HL-60 (cell line): ENCODE data around the gene RUNX1.

Experiments used
- DNase-seq, 2 experiments: peaks; one replicate each; pipeline ENCODE4 v3.0.0-alpha.2; 2010 to 2020; ENCODE audit warnings: low read depth in 1 of 2, low spot score in 1 of 2
- H3K27ac ChIP-seq: fragments of 250-450 bp; sonication (Bioruptor Pico); replicated peaks from 2 replicates; pipeline ENCODE4 v1.5.1; 2020; ENCODE audit warnings: mild to moderate bottlenecking, moderate library complexity
- H3K27me3 ChIP-seq: fragments of 250-450 bp; sonication (Bioruptor Pico); 2 replicates; pipeline ENCODE4 v1.5.1; 2021; ENCODE audit warnings: mild to moderate bottlenecking, moderate library complexity; ENCODE audit not compliant: insufficient read depth, poor library complexity, severe bottlenecking
- H3K4me3 ChIP-seq: replicated peaks from 2 replicates; pipeline ENCODE4 v1.5.1; 2011; ENCODE audit warnings: mild to moderate bottlenecking, control low read depth, low read length; ENCODE audit not compliant: insufficient read depth
- GABPA ChIP-seq: IDR thresholded peaks from 2 replicates; pipeline ENCODE4 v1.6.1; 2012; ENCODE audit warnings: low read depth
- POLR2AphosphoS5 ChIP-seq: IDR thresholded peaks from 2 replicates; pipeline ENCODE4 v1.6.1; 2012; ENCODE audit warnings: low read depth
- SPI1 ChIP-seq: IDR thresholded peaks from 2 replicates; pipeline ENCODE4 v1.6.1; 2012; ENCODE audit warnings: low read depth, mild to moderate bottlenecking, borderline replicate concordance
- TF ChIP-seq, protein P1 (sequence below): IDR thresholded peaks from one replicate; pipeline ENCODE4 v1.5.1; 2011; ENCODE audit warnings: low read length, control low read depth, inconsistent platforms; ENCODE audit not compliant: insufficient read depth
- TF ChIP-seq, protein P2 (sequence below): IDR thresholded peaks from 2 replicates; pipeline ENCODE4 v1.6.1; 2012; ENCODE audit warnings: low read depth; ENCODE audit not compliant: insufficient replicate concordance

RUNX1 gene

DNA sequence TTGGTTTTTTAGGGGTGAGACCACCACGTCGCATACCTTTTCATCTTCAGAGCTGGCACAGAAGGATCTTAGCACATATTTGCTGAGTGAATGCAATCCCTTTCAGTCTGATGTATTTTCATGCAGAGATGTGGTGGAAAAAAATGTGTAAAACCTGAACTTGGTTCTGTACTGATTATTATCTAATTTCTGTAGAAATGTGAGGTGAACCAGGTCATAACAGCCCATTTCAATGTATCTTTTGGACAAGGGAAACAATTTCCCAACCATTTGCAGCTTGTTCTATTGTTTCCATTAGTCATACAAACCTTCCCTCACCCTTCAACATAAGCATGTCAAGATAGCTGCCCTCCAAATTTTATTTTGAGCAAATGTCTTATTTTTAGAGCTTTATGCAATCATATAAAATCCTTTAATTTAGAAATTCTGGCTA lies 46.8 kb upstream of the RUNX1 start:
- H3K27ac ChIP-seq: no peak overlapping the region
- H3K27me3 ChIP-seq: no peaks in the 10 kb centered on the region
- no peak overlapping the region for H3K4me3 ChIP-seq
- no peak for DNase-seq
- TF ChIP-seq GABPA: no peak
- no peak for TF ChIP-seq POLR2AphosphoS5
- TF ChIP-seq, protein P1, sequence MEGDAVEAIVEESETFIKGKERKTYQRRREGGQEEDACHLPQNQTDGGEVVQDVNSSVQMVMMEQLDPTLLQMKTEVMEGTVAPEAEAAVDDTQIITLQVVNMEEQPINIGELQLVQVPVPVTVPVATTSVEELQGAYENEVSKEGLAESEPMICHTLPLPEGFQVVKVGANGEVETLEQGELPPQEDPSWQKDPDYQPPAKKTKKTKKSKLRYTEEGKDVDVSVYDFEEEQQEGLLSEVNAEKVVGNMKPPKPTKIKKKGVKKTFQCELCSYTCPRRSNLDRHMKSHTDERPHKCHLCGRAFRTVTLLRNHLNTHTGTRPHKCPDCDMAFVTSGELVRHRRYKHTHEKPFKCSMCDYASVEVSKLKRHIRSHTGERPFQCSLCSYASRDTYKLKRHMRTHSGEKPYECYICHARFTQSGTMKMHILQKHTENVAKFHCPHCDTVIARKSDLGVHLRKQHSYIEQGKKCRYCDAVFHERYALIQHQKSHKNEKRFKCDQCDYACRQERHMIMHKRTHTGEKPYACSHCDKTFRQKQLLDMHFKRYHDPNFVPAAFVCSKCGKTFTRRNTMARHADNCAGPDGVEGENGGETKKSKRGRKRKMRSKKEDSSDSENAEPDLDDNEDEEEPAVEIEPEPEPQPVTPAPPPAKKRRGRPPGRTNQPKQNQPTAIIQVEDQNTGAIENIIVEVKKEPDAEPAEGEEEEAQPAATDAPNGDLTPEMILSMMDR: no peak
- TF ChIP-seq, protein P2, sequence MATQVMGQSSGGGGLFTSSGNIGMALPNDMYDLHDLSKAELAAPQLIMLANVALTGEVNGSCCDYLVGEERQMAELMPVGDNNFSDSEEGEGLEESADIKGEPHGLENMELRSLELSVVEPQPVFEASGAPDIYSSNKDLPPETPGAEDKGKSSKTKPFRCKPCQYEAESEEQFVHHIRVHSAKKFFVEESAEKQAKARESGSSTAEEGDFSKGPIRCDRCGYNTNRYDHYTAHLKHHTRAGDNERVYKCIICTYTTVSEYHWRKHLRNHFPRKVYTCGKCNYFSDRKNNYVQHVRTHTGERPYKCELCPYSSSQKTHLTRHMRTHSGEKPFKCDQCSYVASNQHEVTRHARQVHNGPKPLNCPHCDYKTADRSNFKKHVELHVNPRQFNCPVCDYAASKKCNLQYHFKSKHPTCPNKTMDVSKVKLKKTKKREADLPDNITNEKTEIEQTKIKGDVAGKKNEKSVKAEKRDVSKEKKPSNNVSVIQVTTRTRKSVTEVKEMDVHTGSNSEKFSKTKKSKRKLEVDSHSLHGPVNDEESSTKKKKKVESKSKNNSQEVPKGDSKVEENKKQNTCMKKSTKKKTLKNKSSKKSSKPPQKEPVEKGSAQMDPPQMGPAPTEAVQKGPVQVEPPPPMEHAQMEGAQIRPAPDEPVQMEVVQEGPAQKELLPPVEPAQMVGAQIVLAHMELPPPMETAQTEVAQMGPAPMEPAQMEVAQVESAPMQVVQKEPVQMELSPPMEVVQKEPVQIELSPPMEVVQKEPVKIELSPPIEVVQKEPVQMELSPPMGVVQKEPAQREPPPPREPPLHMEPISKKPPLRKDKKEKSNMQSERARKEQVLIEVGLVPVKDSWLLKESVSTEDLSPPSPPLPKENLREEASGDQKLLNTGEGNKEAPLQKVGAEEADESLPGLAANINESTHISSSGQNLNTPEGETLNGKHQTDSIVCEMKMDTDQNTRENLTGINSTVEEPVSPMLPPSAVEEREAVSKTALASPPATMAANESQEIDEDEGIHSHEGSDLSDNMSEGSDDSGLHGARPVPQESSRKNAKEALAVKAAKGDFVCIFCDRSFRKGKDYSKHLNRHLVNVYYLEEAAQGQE: no peak
- no peak for TF ChIP-seq SPI1

DNA sequence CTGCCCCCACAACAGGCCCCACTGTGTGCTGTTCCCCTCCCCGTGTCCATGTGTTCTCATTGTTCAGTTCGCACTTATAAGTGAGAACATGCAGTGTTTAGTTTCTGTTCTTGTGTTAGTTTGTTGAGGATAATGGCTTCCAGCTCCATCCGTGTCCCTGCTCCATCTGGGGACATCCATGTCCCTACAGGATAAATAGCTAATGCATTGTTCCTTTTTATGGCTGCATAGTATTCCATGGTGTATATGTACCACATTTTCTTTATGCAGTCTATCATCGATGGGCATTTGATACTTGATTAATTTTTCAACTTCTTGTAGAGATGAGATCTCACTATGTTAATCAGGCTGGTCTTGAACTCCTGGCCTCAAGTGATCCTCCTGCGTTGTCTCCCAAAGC lies 44.4 kb upstream of the RUNX1 start:
- DNase-seq: no peak
- no peak overlapping the region for H3K27ac ChIP-seq
- TF ChIP-seq, protein P1: no peak
- TF ChIP-seq, protein P2: no peak
- TF ChIP-seq SPI1: no peak
- no peak for TF ChIP-seq GABPA

DNA sequence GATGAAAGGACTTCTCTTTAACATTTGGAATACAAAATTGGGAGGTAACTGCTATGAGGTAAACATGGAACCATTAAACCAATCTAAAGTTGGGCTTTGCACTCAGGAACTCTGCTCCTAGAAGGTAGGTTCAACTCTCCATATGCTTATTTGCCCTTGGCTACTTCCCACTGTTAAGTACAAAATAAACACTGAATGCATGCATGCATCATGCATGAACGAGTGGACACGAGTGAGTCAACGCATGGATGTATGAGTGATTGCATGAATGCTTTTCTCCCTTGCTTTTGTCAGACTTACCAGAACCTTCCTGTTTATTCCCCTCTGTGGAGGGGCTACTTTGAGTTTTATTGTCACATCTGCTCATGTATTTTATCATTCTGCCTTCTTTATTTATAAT lies 42.4 kb upstream of the RUNX1 start:
- no peak overlapping the region for H3K27ac ChIP-seq
- DNase-seq: no peak
- TF ChIP-seq, protein P1: no peak
- TF ChIP-seq POLR2AphosphoS5 (no peak), SPI1 (no peak), GABPA (no peak)
- TF ChIP-seq, protein P2: no peak
- no peak overlapping the region for H3K4me3 ChIP-seq
- H3K27me3 ChIP-seq: no peaks in the 10 kb centered on the region

More for the DNA sequence above, 44.4 kb upstream of the RUNX1 start:
- no peaks in the 10 kb centered on the region for H3K27me3 ChIP-seq
- H3K4me3 ChIP-seq: no peak overlapping the region
